HK-2 (cell line): ENCODE results near the gene PER2.
A peak's percentile ranks its signal among the peaks of the same experiment; 100 is the strongest.
"Not testable (repeated sequence)": the region's sequence is repeated elsewhere in the genome, so short reads cannot be mapped to it uniquely, and the experiment has no call there.

Source experiments
- DNase-seq: peaks from one replicate; pipeline ENCODE4 v3.0.0-alpha.2; 2018; ENCODE audit not compliant: unreplicated experiment

The PER2 gene, protein sequence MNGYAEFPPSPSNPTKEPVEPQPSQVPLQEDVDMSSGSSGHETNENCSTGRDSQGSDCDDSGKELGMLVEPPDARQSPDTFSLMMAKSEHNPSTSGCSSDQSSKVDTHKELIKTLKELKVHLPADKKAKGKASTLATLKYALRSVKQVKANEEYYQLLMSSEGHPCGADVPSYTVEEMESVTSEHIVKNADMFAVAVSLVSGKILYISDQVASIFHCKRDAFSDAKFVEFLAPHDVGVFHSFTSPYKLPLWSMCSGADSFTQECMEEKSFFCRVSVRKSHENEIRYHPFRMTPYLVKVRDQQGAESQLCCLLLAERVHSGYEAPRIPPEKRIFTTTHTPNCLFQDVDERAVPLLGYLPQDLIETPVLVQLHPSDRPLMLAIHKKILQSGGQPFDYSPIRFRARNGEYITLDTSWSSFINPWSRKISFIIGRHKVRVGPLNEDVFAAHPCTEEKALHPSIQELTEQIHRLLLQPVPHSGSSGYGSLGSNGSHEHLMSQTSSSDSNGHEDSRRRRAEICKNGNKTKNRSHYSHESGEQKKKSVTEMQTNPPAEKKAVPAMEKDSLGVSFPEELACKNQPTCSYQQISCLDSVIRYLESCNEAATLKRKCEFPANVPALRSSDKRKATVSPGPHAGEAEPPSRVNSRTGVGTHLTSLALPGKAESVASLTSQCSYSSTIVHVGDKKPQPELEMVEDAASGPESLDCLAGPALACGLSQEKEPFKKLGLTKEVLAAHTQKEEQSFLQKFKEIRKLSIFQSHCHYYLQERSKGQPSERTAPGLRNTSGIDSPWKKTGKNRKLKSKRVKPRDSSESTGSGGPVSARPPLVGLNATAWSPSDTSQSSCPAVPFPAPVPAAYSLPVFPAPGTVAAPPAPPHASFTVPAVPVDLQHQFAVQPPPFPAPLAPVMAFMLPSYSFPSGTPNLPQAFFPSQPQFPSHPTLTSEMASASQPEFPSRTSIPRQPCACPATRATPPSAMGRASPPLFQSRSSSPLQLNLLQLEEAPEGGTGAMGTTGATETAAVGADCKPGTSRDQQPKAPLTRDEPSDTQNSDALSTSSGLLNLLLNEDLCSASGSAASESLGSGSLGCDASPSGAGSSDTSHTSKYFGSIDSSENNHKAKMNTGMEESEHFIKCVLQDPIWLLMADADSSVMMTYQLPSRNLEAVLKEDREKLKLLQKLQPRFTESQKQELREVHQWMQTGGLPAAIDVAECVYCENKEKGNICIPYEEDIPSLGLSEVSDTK (N-terminal part only)

GRCh38 chr2:238287737-238288649 is at the start of gene PER2:
Gene PER2 (minus strand): TSS chr2:238288610. CDS start chr2:238277936, 10,674 bp downstream.
- peak; percentile 61 for DNase-seq

GRCh38 chr2:238337846-238338245 is 49.4 kb upstream of the PER2 start:
- no peak for DNase-seq

- DNase-seq = no peak
These were observed 48.5 kb upstream of the PER2 start for GRCh38 chr2:238336793-238337444.

- no peak for DNase-seq
These were observed 47.7 kb upstream of the PER2 start for GRCh38 chr2:238336151-238336550.

- not testable (repeated sequence) for DNase-seq
These were observed 47.2 kb upstream of the PER2 start for GRCh38 chr2:238335591-238335990.

- no peak for DNase-seq
These were observed 46.5 kb upstream of the PER2 start for GRCh38 chr2:238334885-238335284.

DNA sequence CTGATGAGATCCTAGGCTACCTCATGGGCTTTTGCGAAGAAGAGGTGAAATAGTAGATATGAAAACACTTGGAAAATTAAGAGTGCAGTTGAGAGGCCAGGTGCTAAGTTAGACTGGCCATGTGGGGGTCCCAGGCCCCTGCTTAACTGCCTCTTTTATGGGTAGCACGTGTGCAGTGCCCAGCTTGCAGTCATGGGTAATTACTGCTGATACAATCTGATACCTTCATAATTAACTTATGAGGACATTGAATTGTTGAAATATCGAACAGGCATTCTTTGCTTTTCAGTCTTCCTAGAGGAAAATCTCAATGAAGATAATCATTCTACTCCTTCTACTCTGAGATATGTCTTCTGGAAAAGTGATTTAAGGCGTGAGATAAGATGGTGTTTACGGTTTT is 43.5 kb upstream of the PER2 start:
- DNase-seq = no peak

DNA sequence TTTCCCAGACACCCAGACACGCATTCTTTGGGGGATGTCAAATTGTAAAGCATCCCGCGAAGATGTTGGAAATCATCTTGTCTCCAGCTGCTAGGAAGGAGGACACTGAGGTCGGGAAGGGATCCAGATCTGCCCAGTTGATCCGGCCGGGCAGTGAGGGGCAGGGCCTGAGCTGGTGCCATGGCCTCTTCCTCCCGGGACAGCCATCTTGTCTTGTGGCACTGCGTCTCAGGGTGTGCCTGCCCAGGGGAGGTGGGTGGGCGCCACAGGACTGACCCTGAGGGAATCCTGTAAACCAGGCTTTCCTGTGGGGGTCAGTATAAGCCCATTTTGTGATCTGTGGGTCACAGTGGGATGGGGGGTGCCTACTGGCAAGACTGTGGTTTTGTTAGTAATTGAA is 42.0 kb upstream of the PER2 start:
- no peak for DNase-seq

- no peak for DNase-seq
These were observed 39.3 kb upstream of the PER2 start for GRCh38 chr2:238327751-238328150.

DNA sequence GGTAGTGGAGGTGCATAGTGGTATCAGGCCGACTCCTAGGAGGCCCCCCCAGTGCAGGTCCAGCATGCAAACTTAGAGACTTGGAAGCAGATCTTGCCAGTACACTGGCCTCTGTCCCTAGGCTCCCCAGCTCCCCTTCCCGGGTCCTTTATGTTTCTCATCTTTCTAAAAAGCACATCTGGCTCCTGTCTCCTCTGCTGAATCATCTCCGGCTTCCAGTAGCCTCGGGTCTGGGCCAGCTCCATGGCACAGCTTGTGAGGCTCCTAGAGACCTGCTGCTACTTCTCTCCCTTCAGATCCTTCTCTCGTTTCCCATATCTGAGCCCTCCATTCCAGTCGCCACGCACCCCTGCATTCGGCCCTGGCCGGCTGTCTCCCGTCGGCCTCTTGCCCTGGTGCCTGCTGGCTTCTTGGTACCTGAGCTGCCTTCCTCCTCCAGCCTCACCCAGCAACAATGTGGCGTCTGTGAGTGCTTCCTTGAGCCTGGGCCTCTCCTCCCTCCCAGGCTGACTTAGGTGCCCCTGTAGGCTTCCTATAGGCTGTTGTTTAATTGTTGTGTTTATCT is 38.5 kb upstream of the PER2 start:
- no peak for DNase-seq

DNA sequence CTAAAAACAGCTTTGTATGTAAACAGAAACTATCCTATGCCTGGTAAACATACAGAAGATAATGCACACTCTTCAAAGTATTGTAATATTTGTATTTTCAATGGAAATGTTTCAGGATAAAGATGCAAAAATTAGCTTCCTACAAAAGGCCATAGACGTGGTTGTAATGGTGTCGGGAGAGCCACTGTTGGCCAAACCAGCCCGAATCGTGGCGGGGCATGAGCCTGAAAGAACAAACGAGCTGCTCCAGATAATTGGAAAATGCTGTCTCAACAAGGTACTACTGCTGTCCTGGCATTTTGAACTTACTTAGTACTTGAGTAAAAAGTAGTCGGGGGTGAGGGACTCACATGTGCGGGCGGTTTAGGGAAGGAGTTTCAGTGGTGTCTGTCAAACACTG is 37.3 kb upstream of the PER2 start:
- DNase-seq = no peak

- DNase-seq = not testable (repeated sequence)
These were observed 35.8 kb upstream of the PER2 start for GRCh38 chr2:238324248-238324647.

- DNase-seq = no peak
These were observed 33.6 kb upstream of the PER2 start for GRCh38 chr2:238322001-238322411.

GRCh38 chr2:238321467-238321866 is 33.1 kb upstream of the PER2 start:
- no peak for DNase-seq

GRCh38 chr2:238320648-238321281 is 32.4 kb upstream of the PER2 start:
- DNase-seq = peak; percentile 13

GRCh38 chr2:238320246-238320647 is 31.8 kb upstream of the PER2 start, which contains the start of gene TRAF3IP1:
Gene TRAF3IP1 (plus strand): TSS chr2:238320518. CDS start chr2:238320663, 145 bp downstream.
- peak; percentile 90 for DNase-seq

- DNase-seq = no peak
These were observed 26.7 kb upstream of the PER2 start for GRCh38 chr2:238315031-238315595.

- DNase-seq = no peak
These were observed 26.2 kb upstream of the PER2 start for GRCh38 chr2:238314576-238314975.

DNA sequence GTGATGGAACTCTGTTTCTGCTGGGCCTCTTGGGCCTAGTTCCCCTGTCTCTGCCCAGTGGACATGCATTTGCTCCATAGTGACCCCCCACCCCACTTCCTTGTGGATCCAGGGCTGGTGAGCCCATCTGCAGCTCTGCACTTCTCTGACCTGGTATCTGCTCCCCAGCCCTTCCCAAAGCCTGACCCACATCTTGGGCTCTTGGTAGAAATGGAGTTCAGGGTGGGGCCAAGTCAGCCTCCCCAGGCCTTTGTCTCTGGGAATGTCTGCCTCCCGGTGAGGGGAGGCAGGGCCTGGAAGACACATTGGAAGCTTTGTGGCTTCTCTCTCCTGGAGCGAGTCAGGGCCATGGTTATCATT is 25.6 kb upstream of the PER2 start:
- no peak for DNase-seq
